GM21528 (cell line): ENCODE data around the gene DUSP6.

Experiments
- ATAC-seq: cut with Tn5 transposase; IDR thresholded peaks from one replicate; pipeline ENCODE4 v1.9.1; 2021; ENCODE audit warnings: mild to moderate bottlenecking, moderate library complexity; ENCODE audit not compliant: unreplicated experiment, low FRiP score

Gene DUSP6

DNA sequence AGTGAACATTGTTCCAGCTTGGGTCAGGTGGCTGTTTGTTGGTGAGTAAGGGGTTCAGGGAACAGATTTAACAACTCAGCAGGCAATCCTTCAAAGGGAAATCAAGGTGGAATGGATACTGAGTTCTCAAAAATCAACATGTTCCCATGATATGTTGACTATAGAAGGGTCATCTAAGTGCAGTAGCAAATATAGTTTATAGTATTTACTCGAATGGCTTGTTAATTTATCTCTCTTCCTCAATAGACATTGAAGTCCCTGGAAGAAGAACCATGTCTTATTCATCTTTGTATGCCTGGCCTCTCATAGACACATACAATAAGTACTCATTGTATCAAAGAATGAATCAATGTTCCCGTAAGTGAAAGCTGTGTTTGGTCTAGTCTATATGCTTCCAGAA, 24.5 kb upstream of the DUSP6 start:
- ATAC-seq: no peak

DNA sequence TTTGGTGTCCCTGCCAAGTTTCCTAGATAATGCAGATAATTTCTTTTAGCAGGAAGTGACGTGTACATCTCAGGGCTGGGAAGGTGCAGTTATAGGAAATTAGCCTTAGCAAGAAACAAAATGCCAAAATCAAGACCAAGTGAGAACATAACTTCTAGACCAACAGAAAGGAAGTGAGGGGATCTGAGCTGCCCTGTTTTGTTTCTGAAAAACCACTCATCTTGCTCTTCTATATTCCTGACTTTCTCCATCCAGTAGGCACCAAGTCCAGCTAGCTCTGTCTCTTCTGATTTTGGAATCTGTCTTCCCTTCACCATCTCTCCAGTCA, 23.9 kb upstream of the DUSP6 start:
- ATAC-seq: no peak

DNA sequence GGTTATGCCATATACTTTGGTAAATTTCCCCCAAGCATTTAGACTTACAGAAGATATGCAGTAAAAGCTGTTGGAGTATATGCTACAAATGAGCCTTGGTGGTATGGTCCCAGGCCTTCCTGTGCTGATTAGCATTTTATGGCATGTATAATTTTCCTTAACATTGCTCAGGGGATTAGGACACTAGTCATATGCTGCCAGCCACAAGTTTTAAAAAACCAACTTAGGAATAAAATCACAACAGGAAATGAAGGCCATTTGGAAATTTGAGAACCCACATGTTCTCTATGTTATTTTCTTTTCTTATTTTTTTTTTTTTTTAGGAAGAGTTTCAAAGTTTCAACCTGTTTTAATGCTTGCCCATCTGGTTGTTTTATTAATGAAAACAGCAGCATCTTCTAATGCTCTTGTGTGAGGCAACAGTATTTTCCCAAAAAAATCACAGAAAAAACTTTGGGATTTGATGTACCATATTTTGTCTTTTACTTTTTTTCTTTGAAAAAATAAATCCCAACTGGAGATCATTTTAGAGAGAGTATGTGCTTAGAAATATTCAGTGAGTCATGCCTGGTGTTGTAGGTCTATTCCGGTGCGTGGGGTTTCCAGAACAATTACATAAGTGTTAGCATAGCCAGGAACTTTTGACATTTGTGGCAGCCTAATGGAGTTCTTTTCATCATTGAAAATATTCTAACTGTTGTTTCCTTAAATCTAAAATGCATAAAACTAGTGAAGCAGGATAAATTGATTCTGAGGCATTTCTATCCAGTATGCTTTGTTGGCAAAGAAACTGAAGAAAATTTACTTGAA, 21.7 kb upstream of the DUSP6 start:
- no peak for ATAC-seq

DNA sequence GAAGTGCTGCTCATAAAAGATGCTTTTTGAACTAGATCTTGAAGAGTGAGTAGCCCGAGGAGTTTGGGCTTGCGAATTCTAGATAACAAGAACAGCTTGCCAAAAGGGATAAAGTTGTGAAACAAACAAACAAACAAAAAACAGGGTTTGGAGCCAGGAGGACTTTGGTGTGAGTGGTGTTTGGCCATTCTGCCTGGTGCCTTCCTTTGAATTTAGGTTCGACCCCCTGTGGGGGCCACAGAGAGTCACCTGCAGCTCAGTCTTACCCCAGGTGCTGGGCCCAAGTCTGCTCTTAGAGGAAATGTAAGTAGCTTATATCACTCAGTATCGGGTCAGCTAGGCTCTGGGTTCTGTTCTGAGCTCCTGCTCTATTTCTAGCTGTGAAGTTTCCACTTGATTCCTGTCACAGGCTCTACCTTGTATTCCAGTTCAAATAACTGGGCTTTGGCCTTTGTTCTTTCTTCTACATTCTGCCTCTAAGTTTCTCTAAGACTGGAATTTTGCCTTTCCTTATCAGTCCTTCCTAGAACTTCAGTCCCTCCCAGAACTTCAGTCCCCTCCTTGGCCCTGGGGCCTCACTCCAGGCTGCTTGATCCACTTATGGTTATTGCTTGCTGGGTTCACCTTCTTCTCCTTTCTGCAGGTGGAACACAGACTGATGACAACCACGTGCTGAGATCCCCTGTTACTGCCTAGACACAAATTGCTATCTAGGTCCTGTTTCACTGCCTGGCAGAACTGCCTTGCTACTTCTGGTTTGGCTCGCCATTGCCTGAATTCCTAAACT, 20.5 kb upstream of the DUSP6 start:
- no peak for ATAC-seq

DNA sequence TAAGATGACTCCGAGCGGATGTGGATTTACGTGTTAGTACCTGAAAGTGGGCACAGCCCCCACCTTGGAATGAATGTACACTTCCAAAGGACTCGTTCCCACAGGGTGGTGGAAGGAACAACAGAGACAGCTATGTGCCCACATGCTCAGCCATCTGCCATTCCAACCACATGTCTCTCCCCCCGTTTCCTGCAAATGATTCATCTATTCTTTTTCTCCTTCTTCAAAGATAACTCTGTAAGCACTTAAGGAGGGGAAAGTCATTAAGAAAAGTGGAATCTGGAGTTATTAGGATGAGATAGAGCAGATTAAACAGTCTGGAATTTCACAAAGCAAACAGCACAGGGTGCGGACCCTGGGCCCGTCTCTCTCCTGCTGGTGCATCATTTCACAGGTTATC, 18.5 kb upstream of the DUSP6 start:
- ATAC-seq: no peak

DNA sequence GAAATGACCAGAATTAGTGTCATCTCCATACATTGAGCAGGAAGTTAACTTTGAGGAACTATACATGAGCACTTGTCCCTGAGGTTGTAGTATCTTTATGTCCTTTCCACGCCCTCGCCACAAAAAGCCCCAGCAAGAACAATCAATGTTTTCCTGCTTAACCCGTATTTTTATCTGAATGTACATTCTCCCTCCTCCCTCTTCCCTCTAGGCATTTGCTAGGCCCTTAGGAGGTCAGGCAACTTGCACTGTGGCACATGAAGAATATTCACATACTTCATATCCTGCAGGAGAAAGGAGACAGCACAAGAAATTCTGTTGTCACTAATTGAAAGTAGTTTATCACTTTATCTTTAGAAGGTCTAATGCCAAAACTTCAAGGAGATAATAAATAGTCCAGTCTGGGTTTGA, 18.1 kb upstream of the DUSP6 start:
- no peak for ATAC-seq

DNA sequence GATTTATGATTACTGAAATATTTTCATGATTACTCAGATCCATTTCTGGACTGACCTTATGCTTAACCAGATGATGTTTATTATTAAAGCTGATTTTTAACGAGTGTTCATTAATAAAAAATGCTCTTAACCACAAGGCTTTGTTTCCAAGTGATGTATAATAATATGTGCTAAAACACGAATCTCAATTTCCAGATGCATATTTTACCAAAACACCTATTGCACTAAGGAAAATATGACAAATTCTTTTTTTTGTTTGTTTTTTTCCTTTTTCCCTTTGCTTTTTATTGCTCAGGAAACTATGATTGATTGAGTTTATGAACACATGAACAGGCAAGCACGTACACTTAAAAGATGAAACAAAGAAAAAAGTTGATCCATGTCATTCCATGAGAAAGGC, 16.9 kb upstream of the DUSP6 start:
- no peak for ATAC-seq

DNA sequence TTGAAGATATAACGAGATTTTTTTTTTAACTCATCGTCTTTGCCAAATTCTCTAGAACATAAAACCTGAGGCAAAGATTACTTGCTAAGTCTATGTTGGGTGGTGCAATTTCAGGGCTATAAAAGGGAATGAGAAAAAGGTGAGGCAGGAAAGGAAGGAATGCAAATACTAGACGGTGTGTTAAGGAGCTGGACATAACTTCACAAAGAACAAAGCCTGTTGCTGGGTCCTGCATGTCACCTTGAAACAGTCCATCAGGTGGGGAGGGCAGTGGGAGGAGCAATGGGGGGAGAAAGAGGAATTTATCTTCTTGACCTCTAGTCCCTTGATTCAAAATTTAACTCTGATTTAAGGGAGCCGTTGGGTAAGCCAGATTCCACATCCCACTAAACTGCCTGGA, 16.1 kb upstream of the DUSP6 start:
- ATAC-seq: no peak

DNA sequence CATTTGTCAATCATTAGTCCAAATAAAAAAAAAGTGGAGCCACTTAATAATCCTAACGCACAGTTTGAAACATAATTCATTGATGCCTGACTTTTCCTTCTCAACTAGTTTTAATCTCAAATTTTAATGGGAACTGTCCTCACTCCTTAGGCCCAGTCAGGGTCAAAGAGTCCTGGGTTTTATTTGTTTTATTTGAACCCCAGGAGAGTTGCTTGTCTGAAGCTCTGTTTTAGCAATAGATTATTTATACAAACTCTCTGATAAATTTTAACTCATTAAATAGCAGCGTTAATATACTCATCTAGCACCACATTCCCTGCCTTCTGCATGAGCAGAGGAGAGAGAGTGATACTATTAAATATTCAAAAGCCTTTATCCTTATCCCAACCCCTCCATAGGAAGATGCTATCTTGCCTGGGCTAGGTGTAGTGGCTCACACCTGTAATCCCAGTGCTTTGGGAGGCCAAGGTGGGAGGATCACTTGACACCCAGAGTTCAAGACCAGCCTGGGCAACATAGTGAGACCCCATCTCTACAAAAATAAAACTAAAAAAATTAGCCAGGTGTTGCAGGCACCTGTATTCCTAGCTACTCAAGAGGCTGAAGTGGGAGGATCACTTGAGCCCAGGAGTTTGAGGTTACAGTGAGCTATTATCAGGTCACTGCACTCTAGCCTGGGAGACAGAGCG, 14.5 kb upstream of the DUSP6 start:
- ATAC-seq: no peak

DNA sequence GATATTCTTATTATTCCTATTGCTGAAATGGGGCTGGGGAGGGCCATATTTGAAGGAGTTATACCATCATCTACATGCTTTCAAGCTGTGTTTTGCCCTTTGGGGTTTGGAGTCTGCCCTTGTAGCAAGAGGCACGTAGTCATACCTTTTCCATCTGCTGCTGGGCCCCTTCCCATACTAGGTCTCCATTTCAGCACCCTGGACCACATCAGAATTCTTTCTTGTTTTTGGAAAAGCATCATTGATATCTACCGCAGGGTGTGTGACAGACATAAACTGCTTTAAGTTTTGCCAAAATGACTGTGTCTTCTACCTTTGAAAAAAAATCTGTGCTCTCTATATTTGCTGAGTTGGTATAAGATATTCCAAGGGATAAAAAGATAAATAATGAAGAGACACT, 12.3 kb upstream of the DUSP6 start:
- ATAC-seq: no peak

DNA sequence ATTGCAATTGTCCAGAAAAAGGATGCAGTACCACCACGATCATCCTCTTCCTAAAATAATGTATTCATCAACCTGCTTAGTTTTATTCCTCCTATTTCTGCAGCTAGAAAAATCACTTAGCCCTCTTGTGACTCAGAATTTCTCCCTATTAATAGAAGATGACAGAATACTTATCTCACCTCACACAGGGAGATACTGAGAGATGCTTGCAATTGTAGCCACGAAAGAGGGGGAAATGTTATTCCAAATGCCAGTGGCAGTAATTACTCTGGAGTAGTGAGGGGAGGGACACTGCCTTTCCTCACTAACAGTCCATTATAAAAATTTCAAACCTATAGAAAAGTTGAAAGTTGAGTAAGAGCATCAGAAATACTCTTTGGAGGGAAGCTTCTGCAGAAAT, 11.8 kb upstream of the DUSP6 start:
- ATAC-seq: no peak

DNA sequence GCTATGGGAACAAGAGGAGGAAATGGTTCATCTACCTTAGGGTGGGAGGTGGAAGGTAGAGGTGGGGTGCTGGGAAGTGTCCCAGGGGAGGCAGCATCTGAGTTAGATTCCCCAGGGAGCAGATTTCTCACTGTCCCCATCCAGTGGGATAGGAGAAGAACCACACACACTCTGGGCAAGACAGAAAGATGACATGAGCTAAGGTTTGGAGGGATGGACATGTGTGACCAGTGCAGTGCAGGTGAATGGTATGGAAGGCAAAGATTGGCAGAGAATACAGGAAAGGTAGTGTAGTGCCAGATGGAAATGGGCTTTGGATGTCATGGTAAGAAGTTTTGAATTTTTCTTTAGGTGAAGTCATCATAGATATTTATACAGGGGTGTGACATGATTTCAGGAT, 11.3 kb upstream of the DUSP6 start:
- ATAC-seq: no peak

DNA sequence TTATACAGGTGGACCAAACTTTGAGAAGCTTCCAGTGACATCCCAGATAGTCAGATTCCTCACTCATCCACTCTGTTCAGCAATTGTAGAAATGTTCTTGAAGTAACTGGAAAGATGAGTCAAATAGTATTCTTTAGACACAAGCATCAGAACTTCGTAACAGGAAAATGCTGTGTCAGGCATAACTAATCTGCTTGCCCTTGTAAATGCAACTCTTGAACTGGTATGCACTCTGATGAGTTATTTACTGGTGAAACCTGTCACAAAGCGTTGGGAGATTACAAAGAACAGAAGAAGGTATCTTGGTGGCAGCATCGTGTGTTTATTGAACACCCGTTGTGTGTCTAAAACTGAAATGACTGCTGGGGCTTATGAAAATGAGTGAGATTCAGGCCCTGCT, 10.8 kb upstream of the DUSP6 start:
- no peak for ATAC-seq

DNA sequence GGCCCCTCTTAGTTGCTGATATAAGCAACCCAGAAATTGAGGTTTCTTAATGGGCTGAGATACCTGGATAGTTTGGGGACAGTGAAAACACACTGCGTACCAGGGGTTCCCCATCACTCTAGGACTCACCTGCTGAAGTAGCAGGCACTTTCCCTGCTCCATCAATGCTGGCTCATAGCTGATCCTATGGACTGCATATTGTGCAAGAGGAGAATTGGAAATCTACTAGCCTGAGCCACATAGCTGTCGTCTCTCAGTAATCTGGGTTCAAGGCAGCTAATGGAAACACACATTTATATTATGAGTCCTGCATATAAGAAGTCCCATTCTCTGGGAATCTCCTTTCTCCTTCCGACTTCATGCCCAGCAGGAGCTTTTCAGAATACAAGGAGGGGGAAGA, 7.3 kb upstream of the DUSP6 start:
- ATAC-seq: no peak

DNA sequence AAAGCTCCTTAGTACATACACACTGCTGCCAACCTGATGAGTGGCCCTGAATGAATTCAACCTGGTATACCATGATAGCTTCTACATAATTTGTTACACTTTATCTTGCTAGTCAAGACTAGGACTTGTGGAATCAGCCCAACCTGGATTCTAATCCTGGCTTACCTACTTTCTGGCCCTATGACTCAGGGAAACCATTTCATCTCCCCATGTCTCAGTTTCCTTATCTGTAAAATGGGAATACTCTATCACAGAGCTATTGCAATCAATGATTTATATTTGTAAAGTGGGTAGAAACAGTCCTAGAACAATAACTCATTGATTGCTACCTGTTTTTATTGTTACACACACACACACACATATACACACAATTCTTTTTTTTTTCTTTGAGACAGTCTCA, 6.5 kb upstream of the DUSP6 start:
- ATAC-seq: no peak

DNA sequence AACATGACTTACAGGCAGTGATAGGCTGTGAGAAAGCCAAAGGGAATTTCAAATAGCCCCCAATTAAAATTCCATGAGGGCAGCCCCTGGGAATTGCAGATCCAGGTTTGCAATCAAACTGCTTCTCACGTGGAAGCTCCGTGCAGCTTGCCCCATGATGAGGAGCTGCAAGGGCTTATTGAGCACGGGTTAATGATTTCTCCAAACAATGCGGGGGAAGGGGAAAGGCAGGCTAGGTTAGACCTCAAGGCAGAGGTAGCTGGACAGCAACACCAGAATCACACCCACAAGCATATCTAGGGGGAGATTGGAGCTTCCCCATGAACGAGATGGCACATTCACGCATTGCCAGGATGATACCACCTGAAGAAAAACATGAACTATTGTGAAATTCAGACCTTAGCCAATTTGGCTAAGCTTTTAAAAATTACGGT, 5.0 kb upstream of the DUSP6 start:
- ATAC-seq: no peak

DNA sequence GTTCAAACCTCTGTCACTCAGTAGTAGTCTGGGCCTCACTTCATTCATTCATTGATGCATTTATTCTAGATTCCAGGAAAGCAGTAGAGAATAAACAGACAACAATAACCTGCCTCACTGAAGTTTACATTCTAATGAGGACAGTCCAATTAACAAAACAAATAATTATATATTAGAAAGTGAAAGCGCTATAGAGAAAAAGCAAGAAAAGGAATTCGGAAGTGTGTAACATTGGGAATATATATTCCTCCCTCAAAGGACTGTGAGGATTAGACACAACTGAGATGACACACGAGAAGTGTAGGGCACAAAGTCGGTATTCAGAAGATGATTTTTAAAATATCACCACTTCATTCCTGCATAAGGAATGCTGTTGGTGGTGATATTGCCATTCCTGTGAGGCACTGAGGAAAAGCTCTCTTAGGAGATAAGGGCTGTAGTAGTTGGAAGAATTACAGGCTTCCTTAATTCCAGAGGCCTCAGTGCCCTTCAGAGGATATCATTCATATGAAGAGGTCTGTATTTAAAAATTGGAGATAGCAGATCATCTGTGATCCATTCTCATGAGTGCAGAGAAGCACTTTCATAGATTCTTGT, 3.9 kb upstream of the DUSP6 start:
- no peak for ATAC-seq

DNA sequence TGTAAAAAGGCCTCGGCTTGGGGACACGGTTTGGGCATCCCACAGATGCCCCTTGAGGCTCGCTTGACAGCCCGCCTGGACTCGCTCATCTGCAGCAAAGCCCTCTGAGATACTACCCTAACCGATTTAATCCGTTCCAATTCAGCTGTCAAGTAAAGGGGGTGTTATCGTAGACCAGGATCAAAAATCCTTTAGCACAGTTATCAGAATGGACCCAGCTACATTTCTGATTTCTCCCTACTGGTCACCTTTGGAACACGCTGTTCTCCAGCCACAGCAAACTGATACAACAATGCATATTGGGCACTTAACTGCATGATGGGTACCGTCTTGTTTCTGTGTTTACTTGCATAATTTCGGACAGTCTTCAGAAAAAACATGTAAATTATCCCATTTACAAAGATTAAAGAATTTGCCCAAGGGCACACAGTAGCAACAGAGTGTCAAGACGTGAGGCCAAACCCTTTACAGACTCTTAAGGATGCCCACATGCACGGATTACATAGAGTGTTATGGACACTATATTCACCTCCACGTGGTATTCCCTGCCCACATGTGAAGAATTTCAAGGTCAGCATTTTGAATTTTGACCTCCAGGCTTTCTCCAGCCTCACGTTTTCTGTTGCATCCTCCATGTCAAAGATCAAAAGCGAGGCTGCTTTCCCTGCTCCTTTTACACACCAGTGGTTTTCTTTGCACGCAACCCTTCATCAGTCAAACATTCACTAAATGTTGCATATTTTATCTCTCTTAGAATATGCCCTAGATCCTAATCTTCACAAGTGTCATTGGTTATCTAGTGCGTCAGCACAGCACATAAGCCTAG, 3.2 kb upstream of the DUSP6 start:
- ATAC-seq: no peak

DNA sequence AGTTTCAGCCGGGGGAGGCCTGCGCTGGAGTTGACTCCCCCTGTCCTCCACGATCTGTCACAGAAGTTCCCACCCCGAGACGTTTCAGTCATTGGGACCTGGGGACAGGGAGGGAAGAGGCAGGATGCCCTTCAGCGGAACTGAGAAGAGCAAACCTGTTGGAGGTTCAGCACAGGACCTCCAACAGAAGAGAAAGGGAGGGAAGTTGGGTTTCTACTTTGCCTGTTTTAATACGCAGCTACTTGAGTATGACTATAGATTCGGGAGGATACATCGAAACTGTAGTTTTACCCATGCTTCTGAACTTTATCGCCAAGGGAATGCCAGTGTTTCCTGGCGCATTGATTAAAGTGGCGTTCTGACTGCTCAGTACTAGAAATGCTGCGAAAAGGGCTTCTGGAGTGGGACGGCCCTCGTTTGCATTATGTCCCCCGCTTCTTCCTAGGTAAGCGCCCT, 2.3 kb upstream of the DUSP6 start:
- ATAC-seq: peak; percentile 31
